AG20443 (cell line): ENCODE measurements around the gene ABHD1.
A peak's percentile ranks its signal among the peaks of the same experiment; 100 is the strongest.
"Not testable (repeated sequence)": the region's sequence is repeated elsewhere in the genome, so short reads cannot be mapped to it uniquely, and the experiment has no call there.

Experiments used
- DNase-seq: peaks from one replicate; pipeline ENCODE4 v3.0.0; 2012; ENCODE audit warnings: low spot score, mixed read lengths

The ABHD1 gene

GRCh38 chr2:27110603-27111352 is 12.8 kb upstream of the ABHD1 start:
- not testable (repeated sequence) for DNase-seq

GRCh38 chr2:27111392-27112078 is 12.1 kb upstream of the ABHD1 start:
- DNase-seq = not testable (repeated sequence)

DNA sequence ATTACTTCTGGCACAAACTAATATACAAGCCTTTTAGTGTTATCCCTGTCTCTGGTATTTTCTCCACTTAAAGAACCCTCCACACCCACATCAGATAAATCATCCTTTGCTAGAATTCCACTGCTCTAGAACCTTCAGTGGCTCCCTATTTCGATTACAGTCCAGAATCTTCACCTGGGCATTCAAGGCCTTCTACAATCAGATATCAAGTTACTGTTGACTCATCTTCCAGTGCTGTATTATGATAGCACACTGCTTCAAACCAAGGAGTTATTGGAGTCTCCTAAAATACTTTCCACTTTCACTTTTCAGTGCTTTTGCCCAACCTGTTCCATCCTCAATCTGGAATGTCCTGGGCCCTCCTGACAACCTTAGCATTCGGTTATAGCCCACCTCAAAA is 8.1 kb upstream of the ABHD1 start:
- no peak for DNase-seq

DNA sequence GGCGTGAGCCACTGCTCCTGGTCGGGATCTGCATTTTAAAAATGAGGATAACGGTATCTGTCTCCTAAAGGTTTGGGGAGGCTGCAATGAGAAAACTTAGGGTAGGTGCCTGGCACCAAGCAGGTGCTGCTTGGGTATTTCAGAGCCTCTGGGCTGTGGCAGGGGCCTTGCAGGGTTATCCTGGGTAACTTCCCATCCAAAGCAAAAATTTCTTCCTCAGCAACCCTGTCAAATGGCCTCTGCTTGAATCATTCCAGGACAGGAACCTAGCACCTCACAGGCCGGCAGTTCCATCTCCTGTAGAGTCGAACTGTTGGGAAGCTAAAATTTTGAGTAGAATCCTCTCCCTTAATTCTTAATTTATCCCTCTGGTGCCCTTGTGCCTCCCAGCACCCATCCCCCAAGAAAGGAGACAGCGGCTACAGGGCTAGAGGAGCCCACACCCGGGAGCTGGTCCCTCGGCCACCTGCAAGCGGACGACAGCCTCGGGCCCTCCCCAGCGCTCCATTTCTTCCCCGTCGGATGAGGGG is 5.6 kb upstream of the ABHD1 start:
- no peak for DNase-seq

DNA sequence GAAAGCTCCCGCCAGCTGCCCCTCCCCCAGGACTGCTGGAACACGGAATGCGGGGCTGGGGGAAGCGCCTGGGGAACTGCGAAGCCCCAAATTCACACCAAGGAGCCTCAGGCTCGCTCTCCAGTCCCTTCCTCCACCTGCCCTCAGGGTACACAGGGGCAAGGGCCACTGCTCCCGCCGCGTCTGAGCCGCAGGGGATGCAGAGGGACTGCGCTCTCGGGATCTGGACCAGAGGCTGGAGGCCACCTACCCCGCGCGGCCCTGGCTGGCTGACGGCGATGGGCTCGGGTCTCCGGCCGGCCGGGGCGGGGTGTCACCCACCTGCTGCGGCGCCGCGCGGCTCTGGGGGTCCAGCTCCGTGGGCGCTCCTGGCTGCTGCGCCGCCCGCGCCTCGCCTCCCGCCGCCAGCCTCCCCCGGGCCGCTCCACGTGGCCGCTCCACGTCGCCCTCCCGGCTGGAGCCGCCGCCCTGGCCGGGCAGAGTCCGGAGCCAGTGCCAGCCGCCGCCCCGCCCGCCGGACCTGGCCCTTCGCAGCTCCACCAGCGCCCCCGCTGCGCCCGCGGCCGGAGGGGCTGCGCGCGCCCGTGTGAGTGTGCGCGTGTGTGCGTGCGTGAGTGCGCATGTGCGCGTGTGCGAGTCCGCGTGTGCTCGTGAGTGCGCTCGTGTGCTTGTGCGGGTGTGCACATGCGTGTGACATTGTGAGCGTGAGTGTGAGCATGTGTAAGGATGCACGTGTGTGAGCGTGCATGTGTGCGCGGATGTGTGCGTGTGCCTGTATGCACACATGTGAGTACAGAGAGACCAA is 4.9 kb upstream of the ABHD1 start, which contains the start of gene CGREF1:
Gene CGREF1, minus strand, starts transcription at position 604 of the 805 bp plus-strand sequence. CDS start 14,762 bp downstream, outside the sequence.
- DNase-seq = peak; percentile 74

DNA sequence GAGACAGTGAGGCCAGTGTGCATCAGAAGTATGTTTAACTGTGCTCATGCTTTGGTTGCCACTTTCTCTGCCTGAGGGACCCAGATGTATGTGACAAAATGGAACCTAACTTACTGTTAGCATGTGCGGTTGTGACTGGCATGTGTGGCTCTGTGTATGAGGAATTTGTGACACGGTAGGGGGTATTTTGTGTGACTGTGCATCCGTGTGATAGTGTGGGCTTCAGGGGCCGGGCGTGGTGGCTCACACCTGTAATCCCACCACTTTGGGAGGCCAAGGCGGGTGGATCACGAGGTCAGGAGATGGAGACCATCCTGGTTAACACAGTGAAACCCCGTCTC is 4.3 kb upstream of the ABHD1 start:
- DNase-seq = not testable (repeated sequence)

GRCh38 chr2:27121906-27122305 is 1.7 kb upstream of the ABHD1 start:
- DNase-seq = no peak

DNA sequence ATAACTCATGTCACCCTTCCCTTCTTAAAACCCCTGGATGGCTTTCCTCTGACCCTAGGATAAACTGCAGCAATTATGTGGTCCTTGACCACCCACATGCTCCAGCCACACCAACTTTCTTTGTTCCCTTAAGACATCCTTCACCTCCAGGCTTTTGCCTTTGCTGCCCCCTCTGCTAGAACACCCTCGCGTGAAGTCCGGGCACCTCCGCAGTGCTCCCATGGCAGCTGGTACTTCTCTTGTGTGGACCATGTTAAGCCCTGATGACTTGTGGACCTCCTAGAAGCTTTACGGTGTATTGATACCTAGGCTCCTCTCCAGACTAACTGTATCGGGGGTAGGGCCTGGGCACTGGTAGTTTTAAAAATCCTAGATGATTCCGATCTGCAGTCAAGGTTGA is 824 bp upstream of the ABHD1 start:
- DNase-seq = no peak

- no peak for DNase-seq
Observed at GRCh38 chr2:27125104-27125503, 1.5 kb downstream of the ABHD1 start.

- DNase-seq = peak; percentile 2
Observed at GRCh38 chr2:27126252-27126710, 2.7 kb downstream of the ABHD1 start.

DNA sequence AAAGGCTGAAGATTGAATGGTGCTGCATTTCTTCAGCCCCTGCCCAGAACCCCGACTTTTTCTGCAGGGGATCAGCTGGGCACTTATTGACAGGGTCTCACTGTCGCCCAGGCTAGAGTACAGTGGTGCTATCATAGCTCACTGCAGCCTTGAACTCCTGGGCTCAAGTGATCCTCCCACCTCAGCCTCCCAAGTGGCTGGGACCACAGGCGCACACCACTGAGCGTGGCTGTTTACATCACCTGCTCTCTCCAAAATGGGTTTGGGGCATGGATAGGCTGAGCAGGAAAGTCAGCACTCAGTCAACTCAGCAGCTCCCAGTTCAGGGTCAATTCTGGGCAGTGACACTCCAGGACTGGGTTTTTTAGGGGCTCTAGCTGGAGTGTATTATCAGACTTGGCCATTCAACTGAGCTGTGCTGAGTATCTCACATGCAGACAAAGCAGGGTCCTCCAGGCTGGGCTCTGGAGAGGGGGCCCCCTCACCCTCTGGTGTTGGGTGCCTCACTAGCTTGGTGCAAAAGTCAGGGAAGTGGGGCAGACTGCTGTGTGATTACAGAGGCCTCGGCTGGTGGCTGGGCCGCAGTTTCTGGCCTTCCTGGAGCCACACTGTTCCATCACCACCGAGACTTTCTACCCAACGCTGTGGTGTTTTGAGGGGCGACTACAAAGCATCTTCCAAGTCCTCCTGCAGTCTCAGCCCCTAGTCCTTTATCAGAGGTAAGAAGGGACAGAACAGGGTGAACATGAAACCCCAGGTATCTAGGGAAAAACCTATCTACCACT is 4.5 kb downstream of the ABHD1 start:
- DNase-seq = no peak

DNA sequence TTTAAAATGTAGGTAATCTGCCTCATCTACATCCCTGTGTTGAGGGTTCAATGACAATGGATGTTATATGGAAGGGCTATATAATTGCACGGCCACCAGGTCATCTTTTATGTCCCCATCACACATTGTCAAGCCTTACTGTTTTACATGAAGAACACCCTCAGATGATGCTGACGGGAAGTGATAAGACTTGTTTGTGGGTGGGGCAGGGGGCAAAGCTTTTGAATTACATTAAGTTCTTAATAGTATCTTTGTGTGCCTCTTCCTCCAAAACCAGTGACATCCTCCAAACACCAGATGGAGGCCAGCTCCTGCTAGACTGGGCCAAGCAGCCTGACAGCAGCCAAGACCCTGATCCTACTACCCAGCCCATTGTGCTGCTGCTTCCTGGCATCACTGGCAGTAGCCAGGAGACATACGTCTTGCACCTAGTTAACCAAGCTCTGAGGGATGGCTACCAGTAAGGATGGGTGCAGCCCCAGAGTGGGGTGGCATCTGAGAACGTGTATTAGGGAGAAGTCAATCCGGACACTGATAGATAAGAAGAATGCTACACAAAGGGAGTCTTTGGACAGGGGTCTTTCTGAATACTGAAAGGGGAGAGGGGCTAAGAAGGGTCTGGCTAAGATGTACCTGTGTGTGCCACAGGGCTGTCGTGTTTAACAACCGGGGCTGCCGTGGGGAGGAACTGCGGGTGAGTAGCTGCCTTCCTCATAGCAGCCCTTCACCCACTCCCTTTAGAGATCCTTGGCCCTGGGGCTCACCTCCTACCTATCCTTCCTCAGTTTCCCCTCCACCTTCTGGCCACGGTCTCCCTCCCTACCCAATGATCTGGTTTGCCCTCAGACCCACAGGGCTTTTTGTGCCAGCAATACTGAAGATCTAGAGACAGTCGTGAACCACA is 5.3 kb downstream of the ABHD1 start:
- DNase-seq = no peak

DNA sequence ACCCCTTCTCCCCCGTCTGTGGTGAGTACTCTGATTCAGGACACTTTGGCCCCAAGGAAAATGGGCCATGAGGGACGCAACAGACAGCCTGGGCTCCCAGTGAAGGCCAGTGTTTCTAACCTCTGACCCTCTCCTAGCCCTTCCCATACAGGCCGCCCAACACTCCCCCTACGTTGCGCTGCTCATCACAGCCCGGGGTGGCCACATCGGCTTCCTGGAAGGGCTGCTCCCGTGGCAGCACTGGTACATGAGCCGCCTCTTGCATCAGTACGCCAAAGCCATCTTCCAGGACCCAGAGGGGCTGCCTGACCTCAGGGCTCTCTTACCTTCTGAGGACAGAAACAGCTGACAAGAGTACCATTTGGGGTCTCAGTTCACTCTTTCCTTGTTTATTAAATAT is 6.8 kb downstream of the ABHD1 start:
- no peak for DNase-seq

DNA sequence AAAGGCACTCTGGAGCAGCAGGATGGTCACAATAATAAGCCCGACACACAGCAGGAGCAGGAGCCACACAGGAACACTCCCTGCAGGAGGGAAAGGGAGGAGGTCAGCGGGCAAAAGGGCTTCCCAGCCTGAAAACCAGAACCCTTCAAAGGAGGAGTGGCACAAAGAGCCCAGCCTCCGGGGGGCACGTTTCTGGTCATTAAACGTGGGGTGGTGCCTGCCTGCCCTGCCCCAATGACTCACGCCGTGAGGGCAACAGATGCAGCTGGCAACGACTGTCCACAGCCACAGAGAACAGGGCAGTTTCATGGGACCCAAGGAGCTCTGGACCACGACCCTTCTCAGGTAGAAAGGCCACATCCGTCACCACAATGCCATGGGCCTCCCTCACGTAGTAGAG is 7.8 kb downstream of the ABHD1 start:
- DNase-seq = no peak

GRCh38 chr2:27133195-27133875 is 9.7 kb downstream of the ABHD1 start:
- no peak for DNase-seq

DNA sequence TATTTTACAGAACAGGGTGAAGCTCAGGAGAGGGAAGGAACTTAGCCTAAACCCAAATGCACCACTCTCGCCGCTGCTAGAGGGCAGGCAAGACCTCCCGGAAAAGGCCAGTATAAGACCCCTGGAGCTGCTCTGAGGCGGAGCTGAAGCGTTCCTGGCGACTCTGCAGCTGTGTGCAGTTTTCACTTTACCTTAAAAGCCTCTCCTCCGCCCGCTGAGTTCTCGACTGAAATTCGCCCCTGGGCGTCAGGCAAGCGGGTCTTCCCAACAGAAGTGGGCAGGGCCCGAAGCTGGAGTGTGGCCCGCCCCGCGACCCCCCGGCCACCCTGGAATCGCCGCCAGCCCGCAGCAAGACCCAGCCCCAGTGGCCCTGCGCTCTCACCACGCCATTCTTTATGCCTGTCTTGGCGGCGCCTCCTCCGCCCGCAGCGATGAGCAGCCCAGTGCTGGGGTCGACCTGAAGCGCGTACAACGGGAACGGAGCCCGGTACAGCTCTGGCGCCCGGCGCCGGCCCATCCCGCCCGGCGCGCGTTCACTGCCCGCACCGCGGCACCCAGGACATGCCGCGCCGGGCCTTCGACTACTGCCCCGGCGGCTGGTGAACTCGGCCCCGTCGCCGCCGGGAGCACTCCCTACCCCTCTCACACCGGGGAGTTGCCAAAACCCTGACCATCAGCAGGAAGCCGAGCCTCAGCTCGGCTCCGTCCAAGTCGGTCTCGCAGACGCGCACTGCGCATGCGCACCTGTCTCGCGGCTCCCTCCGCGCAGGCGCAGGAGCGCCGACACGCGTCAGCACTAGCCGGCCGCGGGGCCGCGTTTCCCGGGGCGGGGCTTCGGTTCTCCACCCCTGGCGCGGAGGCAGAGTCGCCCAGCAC is 10.5 kb downstream of the ABHD1 start, which contains the start of gene PREB:
Gene PREB, minus strand, starts transcription at position 732 of the 876 bp plus-strand sequence. Its CDS starts 215 bp downstream, at position 517.
- DNase-seq = peak; percentile 100

DNA sequence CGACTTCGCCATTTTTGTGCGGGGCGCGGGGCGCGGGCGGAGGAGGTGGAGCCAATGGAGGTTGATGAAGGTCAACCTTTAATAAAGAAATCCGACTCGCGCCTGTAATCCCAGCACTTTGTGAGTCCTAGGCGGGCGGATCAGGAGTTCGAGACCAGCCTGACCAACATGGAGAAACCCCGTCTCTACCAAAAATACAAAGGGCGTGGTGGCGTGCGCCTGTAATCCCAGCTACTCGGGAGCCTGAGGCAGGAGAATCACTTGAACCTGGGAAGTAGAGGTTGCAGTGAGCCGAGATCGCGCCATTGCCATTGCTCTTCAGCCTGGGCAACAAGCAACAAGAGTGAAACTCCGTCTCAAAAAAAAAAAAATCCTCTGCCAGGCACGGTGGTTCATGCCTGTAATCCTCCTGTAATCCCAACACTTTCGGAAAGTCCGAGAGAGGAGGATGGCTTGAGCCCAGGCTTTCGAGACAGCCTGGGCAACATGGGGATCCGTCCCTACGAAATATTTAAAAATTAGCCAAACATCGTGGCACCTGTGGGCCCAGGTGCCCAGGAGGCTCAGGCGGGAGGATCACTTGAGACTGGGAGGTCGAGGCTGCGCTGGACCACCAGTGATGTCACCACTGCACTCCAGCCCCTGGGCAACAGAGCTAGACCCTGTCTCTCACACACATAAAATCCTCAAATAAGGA is 11.3 kb downstream of the ABHD1 start:
- DNase-seq = no peak

DNA sequence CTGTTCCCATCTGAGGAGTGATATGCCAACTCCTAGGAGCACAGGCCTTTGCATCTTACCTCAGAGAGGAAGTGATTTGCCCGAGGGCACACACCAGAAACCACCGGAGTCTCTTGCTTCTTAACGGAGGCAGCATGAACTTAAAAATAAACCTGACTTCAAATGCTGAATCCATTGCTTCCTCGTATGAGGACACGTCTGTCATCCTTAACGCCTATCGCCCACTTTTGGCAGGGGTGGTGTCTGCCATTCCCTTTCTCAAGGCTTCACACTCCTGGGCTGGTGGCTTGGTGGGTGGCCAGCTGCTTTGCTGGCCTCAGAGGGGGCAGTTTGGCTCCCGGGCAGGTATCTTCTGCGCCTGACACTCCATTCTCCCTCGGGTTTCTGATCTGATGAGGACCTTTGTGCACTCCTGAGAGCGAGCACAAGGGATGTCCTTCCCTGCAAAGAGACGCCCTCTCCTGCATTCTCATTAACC is 11.9 kb downstream of the ABHD1 start:
- no peak for DNase-seq
